HG02642 (cell line): Measurements from ENCODE around the gene DAW1.

Experiments
- ATAC-seq: cut with Tn5 transposase; IDR thresholded peaks from one replicate; pipeline ENCODE4 v1.9.1; 2021; ENCODE audit warnings: mild to moderate bottlenecking; ENCODE audit not compliant: unreplicated experiment, poor library complexity

The DAW1 gene

DNA sequence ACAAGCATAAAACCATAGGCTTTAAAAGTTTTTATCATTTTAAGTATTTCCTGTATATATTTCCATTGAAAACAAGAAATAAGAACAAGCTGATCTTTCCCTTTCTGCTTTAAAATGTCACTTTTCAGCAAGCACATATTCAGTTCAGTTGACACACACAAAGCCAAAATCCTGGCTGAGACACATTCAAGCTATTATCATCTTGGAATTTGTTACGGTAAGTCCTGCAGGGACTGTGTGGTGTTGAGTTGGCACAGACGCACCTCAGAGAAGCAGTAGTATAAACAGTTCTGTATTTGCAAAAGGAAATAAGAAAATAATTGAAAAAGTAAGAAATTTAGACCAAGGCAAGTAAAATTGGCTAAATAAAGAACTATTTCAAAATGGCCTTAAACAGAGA, 10.4 kb upstream of the DAW1 start:
- ATAC-seq: no peak

DNA sequence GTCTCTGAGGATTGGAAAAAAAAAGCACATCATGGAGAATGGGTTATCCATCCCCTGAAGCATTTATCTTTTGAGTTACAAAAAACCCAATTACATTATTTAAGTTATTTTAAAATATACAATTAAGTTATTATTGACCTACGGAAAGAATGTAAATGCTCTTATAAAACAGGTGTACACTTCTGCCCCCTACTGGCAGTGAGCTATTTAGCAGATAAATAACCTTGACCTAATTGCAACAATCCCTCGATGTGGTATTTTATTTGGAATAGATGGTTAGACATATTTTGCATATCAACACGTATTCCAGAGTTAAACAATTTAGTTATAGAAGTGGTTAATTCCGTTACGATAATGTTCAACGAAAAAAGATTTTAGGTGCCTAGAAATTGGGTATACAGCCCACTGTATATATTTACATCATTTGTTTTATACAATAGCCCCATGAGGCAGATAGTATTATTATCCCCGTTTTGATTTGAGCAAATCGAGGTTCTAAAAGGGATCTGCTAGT, 9.1 kb upstream of the DAW1 start:
- no peak for ATAC-seq

GRCh38 chr2:227862741-227863588, 8.5 kb upstream of the DAW1 start:
- ATAC-seq: no peak

DNA sequence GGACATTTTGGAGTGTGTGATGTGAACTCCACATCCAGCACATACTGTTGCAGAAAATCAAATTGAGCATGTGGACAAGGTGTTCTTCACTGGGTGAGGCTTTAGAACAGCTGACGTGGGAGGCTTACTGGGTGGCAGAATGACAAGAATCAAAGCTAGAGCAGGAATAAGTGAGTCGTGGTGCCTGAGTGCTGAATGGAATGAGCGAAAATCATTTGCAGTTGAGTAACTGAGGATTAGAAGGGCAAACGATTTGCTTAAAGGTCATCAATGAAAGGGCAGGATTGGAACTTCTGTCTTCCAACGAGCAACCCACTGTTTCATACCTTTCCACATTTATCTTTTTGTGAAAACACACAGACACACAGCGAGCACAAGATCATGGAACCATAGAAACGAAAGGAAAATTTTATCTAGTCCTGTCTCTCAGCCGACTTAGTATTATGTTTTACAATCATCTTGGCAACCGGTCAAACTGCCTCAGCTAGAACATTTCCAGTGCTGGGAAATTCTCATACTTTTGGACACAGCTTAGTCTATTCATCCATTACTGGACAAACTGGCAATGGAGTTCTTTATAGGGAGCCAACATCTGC, 7.2 kb upstream of the DAW1 start:
- ATAC-seq: no peak

DNA sequence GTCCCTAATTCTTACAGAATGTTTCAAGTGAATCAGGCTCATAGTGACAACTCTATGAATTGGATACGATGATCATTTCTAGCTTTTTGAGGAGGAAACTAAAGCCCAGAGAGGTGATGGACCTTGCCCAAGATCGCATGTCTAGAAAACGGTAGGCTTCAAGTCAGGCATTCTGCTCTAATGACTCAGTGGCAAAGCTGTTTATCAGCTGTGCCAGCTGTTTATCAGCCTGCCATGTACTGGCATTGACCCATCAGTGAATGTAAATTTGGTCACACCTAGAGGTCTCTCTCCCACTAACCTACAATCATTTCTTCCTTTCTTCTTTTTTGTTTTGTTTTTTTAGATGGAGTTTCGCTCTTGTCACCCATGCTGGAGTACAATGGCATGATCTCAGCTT, 6.1 kb upstream of the DAW1 start:
- no peak for ATAC-seq

GRCh38 chr2:227867386-227867785, 4.0 kb upstream of the DAW1 start:
- ATAC-seq: no peak

- ATAC-seq: no peak
Measured at GRCh38 chr2:227870710-227871374, 589 bp upstream of the DAW1 start.

- ATAC-seq: no peak
Measured at GRCh38 chr2:227872676-227873075, 1.2 kb downstream of the DAW1 start.

- no peak for ATAC-seq
Measured at GRCh38 chr2:227876300-227876801, 4.9 kb downstream of the DAW1 start.

- ATAC-seq: no peak
Measured at GRCh38 chr2:227877421-227878310, 6.2 kb downstream of the DAW1 start.

GRCh38 chr2:227880460-227880859, 9.0 kb downstream of the DAW1 start:
- no peak for ATAC-seq

DNA sequence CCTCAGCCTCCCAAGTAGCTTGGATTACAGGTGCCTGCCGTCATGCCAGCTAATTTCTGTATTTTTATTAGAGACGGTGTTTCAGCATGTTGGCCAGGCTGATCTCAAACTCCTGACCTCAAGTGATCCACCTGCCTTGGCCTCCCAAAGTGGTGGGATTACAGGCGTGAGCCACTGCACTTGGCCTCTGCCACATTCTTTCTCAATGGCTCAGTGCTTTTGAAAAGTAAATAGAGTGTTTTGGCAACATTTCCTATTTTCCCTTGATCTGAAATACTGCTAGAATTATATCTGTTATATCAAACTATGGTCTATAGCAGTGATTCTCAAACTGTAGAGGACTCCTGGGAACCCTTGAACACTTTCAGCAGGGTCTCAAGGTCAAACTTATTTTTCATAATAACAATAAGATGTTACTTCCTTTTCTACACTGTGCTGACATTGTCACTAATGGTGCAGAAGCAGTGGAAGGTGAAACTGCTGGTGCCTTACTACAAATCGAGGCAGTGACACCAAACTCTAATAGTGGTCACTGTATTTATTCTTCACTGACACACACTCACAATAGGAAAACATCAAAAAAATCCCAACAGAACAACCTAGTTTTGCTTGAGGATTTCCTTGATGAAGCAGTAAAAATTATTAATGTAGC, 10.6 kb downstream of the DAW1 start:
- ATAC-seq: peak; percentile 54

GRCh38 chr2:227884511-227884947, 13.1 kb downstream of the DAW1 start:
- peak; percentile 93 for ATAC-seq

- no peak for ATAC-seq
Measured at GRCh38 chr2:227886149-227886548, 14.7 kb downstream of the DAW1 start.

DNA sequence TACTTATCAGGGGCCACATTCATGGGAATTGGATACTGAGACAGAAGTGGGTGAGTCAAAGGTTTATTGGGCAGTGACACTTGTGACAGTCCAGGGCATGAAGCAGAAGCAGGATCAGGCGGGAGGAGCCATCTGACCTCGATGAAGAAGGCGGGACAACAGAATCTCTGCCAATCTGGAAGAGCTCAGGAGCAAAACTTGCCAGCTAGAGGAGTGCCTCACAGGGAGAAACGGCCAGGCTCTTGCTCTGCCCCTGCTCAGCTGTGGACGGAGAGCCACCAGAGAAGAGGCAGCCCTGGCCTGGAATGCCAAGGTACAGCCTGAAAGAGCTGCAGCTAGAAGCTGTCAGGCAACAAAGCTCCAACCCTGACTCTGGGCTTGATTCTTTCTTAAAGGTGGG, 16.9 kb downstream of the DAW1 start:
- no peak for ATAC-seq

DNA sequence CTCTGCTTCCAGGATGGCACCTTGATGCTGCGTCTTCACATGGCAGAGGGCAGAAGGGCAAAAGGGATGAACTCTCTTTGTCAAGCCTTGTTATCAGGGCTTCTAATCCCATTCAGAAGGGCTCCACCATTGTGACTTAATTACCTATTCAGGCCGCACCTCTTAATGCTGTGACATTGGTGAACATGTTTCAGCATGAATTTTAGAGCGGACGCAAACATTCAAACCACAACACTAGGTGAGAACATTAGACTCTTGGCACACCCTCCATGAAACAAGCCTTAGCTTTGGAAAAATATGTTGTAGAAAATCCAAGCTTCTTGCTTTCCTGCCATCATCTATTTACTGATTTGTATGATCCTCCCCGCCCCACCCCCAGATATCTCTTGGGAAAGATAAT, 17.9 kb downstream of the DAW1 start:
- no peak for ATAC-seq

DNA sequence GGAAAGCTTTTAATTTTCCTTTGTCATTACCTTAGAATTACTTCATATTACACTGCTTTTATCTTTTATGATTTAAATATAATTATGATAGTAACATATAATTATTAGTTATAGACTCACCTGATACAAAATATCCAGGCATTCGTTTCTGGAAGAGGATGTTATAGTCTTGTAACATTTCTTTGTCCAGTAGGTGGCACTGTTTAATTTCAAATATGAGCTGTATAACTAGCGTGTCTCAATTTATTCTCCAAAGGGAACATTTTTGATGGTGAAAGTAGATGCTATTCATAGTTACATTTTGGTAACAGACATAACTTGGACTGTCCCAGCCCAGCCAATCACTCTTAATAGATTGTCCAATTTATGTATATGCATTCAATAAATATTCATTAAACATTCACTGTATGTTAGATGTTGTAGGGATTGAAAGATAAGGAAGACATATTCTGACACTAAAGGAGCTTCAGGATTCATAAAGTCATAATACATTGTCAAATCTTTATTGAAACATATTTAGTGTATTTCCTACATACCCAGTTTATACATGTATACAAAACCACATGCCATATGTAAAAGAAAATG, 19.2 kb downstream of the DAW1 start:
- peak; percentile 67 for ATAC-seq

DNA sequence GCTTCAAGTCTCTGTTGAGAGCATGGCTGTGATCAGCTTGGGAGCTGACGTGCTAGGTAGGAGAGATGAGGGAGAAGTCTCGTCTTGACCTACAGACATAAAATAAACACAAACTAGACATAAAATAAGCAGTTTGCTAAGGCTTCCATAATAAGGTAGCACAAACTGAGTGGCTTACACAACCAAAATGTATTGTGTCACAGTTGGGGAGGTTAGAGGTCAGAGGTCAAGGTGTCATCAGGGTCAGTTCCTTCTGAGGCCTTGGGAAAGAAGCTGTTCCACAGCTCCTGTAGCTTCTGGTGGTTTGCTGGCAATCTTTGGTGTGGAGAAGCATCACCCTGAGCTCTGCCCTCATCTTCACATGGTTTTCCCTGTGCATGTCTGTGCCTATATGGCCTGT, 20.2 kb downstream of the DAW1 start:
- ATAC-seq: no peak

- ATAC-seq: no peak
Measured at GRCh38 chr2:227903381-227903780, 31.9 kb downstream of the DAW1 start.
